ENCODE results near the gene ZAP70. TPM values are rescaled to one million over a fixed set of nuclear protein-coding genes. Genes with fewer than 3 reads are reported as not detected.
"Not testable (repeated sequence)": the region's sequence is repeated elsewhere in the genome, so short reads cannot be mapped to it uniquely, and the experiment has no call there.

The ZAP70 gene
- total RNA-seq, 2 experiments from 2014 or later: 40.8 to 57.9 TPM

- ChIA-PET POLR2A (no interaction called here), CTCF (ENCODE audit: unreplicated experiment) (no interaction called here)
- TF ChIP-seq CTCF (conservative IDR thresholded peaks at IDR 0.05; ENCODE audit: low read length): no peak
- Histone ChIP-seq H3K4me2 (ENCODE audit: low read length) (no peak overlapping the region), H3K9me3 (ENCODE audit: low read length) (no peaks in the 10 kb centered on the region), H4K20me1 (ENCODE audit: insufficient read depth, low read length) (no peaks in the 10 kb centered on the region), H3K79me2 (ENCODE audit: insufficient read depth, low read depth, low read length) (no peaks in the 10 kb centered on the region), H3K9me2 (ENCODE audit: insufficient read depth, low read length) (no peaks in the 10 kb centered on the region), H3K36me3 (ENCODE audit: insufficient read depth, low read length) (no peaks in the 10 kb centered on the region), H3K27ac (ENCODE audit: low read depth, low read length, poor library complexity, severe bottlenecking) (no peak overlapping the region), H3K4me1 (ENCODE audit: insufficient read depth, low read length, poor library complexity, severe bottlenecking) (no peaks in the 10 kb centered on the region), H3K4me3 (ENCODE audit: low read depth, low read length, poor library complexity, severe bottlenecking) (no peak overlapping the region), H2AFZ (ENCODE audit: low read length) (no peak overlapping the region)
- intact Hi-C loops (cut with micrococcal nuclease; ENCODE audit: unreplicated experiment): no loop called here
- no peak for DNase-seq (ENCODE audit: low spot score)
- no TSS peak for BruUV-seq (replicated peaks)
These were observed 36.8 kb upstream of the ZAP70 start for GRCh38 chr2:97676620-97677019.

- ChIA-PET POLR2A (no interaction called here), CTCF (ENCODE audit: unreplicated experiment) (no interaction called here)
- H3K36me3 ChIP-seq (ENCODE audit: insufficient read depth, low read length): no peaks in the 10 kb centered on the region
- H4K20me1 ChIP-seq (ENCODE audit: insufficient read depth, low read length): no peaks in the 10 kb centered on the region
- no peaks in the 10 kb centered on the region for H3K9me3 ChIP-seq (ENCODE audit: low read length)
- TF ChIP-seq EZH2phosphoT487 (IDR thresholded peaks at IDR 0.05; ENCODE audit: borderline replicate concordance, low read depth, low read length) (no peak), CTCF (conservative IDR thresholded peaks at IDR 0.05; ENCODE audit: low read length) (no peak)
- no peak overlapping the region for H3K27ac ChIP-seq (ENCODE audit: low read depth, low read length, poor library complexity, severe bottlenecking)
- H3K79me2 ChIP-seq (ENCODE audit: insufficient read depth, low read depth, low read length): no peaks in the 10 kb centered on the region
- no TSS peak for BruUV-seq (replicated peaks)
- no peaks in the 10 kb centered on the region for H3K9me2 ChIP-seq (ENCODE audit: insufficient read depth, low read length)
- intact Hi-C loops (cut with micrococcal nuclease; ENCODE audit: unreplicated experiment): no loop called here
- no peaks in the 10 kb centered on the region for H3K4me1 ChIP-seq (ENCODE audit: insufficient read depth, low read length, poor library complexity, severe bottlenecking)
- no peak overlapping the region for H3K4me3 ChIP-seq (ENCODE audit: low read depth, low read length, poor library complexity, severe bottlenecking)
- H2AFZ ChIP-seq (ENCODE audit: low read length): no peak overlapping the region
- no peak for DNase-seq (ENCODE audit: low spot score)
- no peak overlapping the region for H3K4me2 ChIP-seq (ENCODE audit: low read length)
These were observed 35.9 kb upstream of the ZAP70 start for GRCh38 chr2:97677480-97677879.

GRCh38 chr2:97678298-97678697 is 35.1 kb upstream of the ZAP70 start:
- no TSS peak for BruUV-seq (replicated peaks)
- Histone ChIP-seq H3K36me3 (ENCODE audit: insufficient read depth, low read length) (no peaks in the 10 kb centered on the region), H2AFZ (ENCODE audit: low read length) (no peak overlapping the region), H3K79me2 (ENCODE audit: insufficient read depth, low read depth, low read length) (no peaks in the 10 kb centered on the region), H3K4me3 (ENCODE audit: low read depth, low read length, poor library complexity, severe bottlenecking) (no peak overlapping the region), H3K27ac (ENCODE audit: low read depth, low read length, poor library complexity, severe bottlenecking) (no peak overlapping the region), H3K9me2 (ENCODE audit: insufficient read depth, low read length) (no peaks in the 10 kb centered on the region), H4K20me1 (ENCODE audit: insufficient read depth, low read length) (no peaks in the 10 kb centered on the region), H3K4me2 (ENCODE audit: low read length) (no peak overlapping the region), H3K4me1 (ENCODE audit: insufficient read depth, low read length, poor library complexity, severe bottlenecking) (no peaks in the 10 kb centered on the region), H3K9me3 (ENCODE audit: low read length) (no peaks in the 10 kb centered on the region)
- ChIA-PET CTCF (ENCODE audit: unreplicated experiment) (no interaction called here), POLR2A (no interaction called here)
- no peak for DNase-seq (ENCODE audit: low spot score)
- intact Hi-C loops (cut with micrococcal nuclease; ENCODE audit: unreplicated experiment): no loop called here
- no peak for TF ChIP-seq CTCF (conservative IDR thresholded peaks at IDR 0.05; ENCODE audit: low read length)
- TF ChIP-seq EZH2phosphoT487 (IDR thresholded peaks at IDR 0.05; ENCODE audit: borderline replicate concordance, low read depth, low read length): no peak

GRCh38 chr2:97687235-97687634 is 26.1 kb upstream of the ZAP70 start:
- DNase-seq (ENCODE audit: low spot score); H3K36me3 ChIP-seq (ENCODE audit: insufficient read depth, low read length); H3K9me3 ChIP-seq (ENCODE audit: low read length); H2AFZ ChIP-seq (ENCODE audit: low read length); H3K4me3 ChIP-seq (ENCODE audit: low read depth, low read length, poor library complexity, severe bottlenecking); H3K79me2 ChIP-seq (ENCODE audit: insufficient read depth, low read depth, low read length); H4K20me1 ChIP-seq (ENCODE audit: insufficient read depth, low read length); BruUV-seq (replicated peaks); H3K4me2 ChIP-seq (ENCODE audit: low read length); H3K27ac ChIP-seq (ENCODE audit: low read depth, low read length, poor library complexity, severe bottlenecking); H3K4me1 ChIP-seq (ENCODE audit: insufficient read depth, low read length, poor library complexity, severe bottlenecking); CTCF ChIA-PET (ENCODE audit: unreplicated experiment); H3K9me2 ChIP-seq (ENCODE audit: insufficient read depth, low read length); POLR2A ChIA-PET; intact Hi-C loops (cut with micrococcal nuclease; ENCODE audit: unreplicated experiment): not testable (repeated sequence)

Measured in OCI-LY7 (cell line).